HUDEP-2 (cell line): ENCODE data around the gene FAM114A1.

Source experiments
- DNase-seq, 76 experiments: peaks; one replicate each; lab custom pipeline; 2025; ENCODE audit not compliant: unreplicated experiment in 76 of 76; lab: John Stamatoyannopoulos, UW

The FAM114A1 gene

GRCh38 chr4:38857354-38858096, 10.1 kb upstream of the FAM114A1 start:
- peak in 2 of 76 experiments; percentile 1 to 10 for DNase-seq

- no peak for DNase-seq
These were observed 9.5 kb upstream of the FAM114A1 start for GRCh38 chr4:38858097-38858420.

GRCh38 chr4:38859501-38859900, 8.1 kb upstream of the FAM114A1 start:
- no peak for DNase-seq

- DNase-seq: peak in 51 of 76 experiments; percentile 3 to 64 (median 24)
These were observed 6.7 kb upstream of the FAM114A1 start for GRCh38 chr4:38860788-38861424.

- no peak for DNase-seq
These were observed 5.8 kb upstream of the FAM114A1 start for GRCh38 chr4:38861791-38862190.

GRCh38 chr4:38865445-38865844, 2.2 kb upstream of the FAM114A1 start:
- no peak for DNase-seq

GRCh38 chr4:38866973-38867477, 581 bp upstream of the FAM114A1 start:
- no peak for DNase-seq

- no peak for DNase-seq
These were observed 704 bp downstream of the FAM114A1 start for GRCh38 chr4:38868059-38868960.

- DNase-seq: no peak
These were observed 1.9 kb downstream of the FAM114A1 start for GRCh38 chr4:38869511-38869910.

GRCh38 chr4:38870098-38870808, 2.6 kb downstream of the FAM114A1 start:
- no peak for DNase-seq

- DNase-seq: no peak
These were observed 4.0 kb downstream of the FAM114A1 start for GRCh38 chr4:38871593-38871992.

- DNase-seq: no peak
These were observed 5.0 kb downstream of the FAM114A1 start for GRCh38 chr4:38872620-38873019.

GRCh38 chr4:38873290-38873944, 5.8 kb downstream of the FAM114A1 start:
- DNase-seq: no peak

- no peak for DNase-seq
These were observed 9.0 kb downstream of the FAM114A1 start for GRCh38 chr4:38876636-38877035.

GRCh38 chr4:38884254-38884653, 16.6 kb downstream of the FAM114A1 start:
- DNase-seq: no peak

GRCh38 chr4:38889143-38889542, 21.5 kb downstream of the FAM114A1 start:
- no peak for DNase-seq

- DNase-seq: no peak
These were observed 23.7 kb downstream of the FAM114A1 start for GRCh38 chr4:38891051-38891983.

GRCh38 chr4:38894322-38894982, 26.8 kb downstream of the FAM114A1 start:
- DNase-seq: no peak

GRCh38 chr4:38896940-38897339, 29.3 kb downstream of the FAM114A1 start:
- no peak for DNase-seq
